Endothelial cell of umbilical vein (primary cell): ENCODE measurements around the gene DNAJB1.

Experiments used
- EZH2 ChIP-seq: IDR thresholded peaks from 2 replicates; pipeline ENCODE4 v1.6.1; 2012; ENCODE audit warnings: borderline replicate concordance, low read depth, mild to moderate bottlenecking, moderate library complexity, low read length, inconsistent platforms; ENCODE audit not compliant: severe bottlenecking
- GATA2 ChIP-seq: IDR thresholded peaks from 2 replicates; pipeline ENCODE4 v1.7.0; 2011; ENCODE audit warnings: low read depth, mild to moderate bottlenecking, moderate library complexity, mixed read lengths, low read length; ENCODE audit not compliant: insufficient read length, insufficient read depth
- JUN ChIP-seq: IDR thresholded peaks from 2 replicates; pipeline ENCODE4 v1.6.1; 2011; ENCODE audit warnings: borderline replicate concordance, low read depth; ENCODE audit not compliant: insufficient read length, insufficient read depth
- MYC ChIP-seq: IDR thresholded peaks from one replicate; pipeline ENCODE4 v1.6.1; 2011; ENCODE audit warnings: mild to moderate bottlenecking, low read depth, low read length
- POLR2A ChIP-seq: IDR thresholded peaks from 2 replicates; pipeline ENCODE4 v1.6.1; 2012; ENCODE audit warnings: low read depth, mild to moderate bottlenecking, control low read depth, low read length
- POLR2AphosphoS5 ChIP-seq: IDR thresholded peaks from 2 replicates; pipeline ENCODE4 v1.6.1; 2012; ENCODE audit warnings: low read depth, mild to moderate bottlenecking, control low read depth, low read length, moderate library complexity; ENCODE audit not compliant: insufficient read depth
- TF ChIP-seq, protein P1 (sequence below), 2 donors: IDR thresholded peaks; 1 replicate in 1 of 2; 2 replicates in 1 of 2; pipeline ENCODE4 v1.5.1; 2011; ENCODE audit warnings: low read length in 2 of 2, mild to moderate bottlenecking in 2 of 2, moderate library complexity in 2 of 2, control low read depth in 1 of 2, inconsistent platforms in 1 of 2, low read depth in 1 of 2; ENCODE audit not compliant: insufficient read depth in 1 of 2; ENCODE audit errors: extremely low read depth in 1 of 2

DNA sequence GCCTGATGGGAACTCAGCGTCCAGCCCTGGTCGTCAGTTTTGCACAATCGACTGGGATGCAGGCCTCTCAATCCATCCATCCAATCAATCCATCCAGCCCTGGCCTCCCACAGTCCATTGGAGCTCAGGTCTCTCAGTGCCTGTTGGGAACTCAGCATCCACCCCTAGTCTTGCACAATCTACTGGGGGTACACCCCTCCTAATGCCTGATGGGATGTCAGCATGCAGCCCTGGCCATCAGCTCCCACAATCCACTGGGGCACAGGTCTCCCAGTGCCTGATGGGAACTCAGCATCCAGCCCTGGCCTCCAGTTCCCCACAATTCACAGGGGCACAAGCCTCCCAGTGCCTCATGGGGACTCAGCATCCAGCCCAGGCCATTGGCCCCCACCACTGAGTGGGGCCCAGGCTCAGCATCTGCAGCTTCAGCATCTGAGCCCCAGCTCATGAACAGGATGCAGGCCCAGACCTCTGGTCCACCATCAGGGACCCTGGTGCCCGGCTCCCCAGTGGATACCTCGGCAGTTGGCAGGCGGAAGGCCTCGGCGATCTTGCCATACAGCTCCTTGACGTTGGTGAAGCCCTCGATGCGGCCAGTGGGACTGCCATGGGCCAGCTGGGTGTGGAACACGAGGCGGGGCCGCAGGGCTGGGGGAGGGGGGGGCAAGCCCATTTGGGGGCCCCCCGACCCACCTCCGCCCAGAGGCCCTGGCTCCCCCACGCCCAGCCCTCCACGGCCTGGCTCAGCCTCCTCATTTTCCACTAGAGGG lies 35.8 kb downstream of the DNAJB1 start:
- TF ChIP-seq POLR2A (no peak), EZH2 (no peak), MYC (no peak), POLR2AphosphoS5 (no peak), JUN (no peak), GATA2 (no peak)
- TF ChIP-seq, protein P1, sequence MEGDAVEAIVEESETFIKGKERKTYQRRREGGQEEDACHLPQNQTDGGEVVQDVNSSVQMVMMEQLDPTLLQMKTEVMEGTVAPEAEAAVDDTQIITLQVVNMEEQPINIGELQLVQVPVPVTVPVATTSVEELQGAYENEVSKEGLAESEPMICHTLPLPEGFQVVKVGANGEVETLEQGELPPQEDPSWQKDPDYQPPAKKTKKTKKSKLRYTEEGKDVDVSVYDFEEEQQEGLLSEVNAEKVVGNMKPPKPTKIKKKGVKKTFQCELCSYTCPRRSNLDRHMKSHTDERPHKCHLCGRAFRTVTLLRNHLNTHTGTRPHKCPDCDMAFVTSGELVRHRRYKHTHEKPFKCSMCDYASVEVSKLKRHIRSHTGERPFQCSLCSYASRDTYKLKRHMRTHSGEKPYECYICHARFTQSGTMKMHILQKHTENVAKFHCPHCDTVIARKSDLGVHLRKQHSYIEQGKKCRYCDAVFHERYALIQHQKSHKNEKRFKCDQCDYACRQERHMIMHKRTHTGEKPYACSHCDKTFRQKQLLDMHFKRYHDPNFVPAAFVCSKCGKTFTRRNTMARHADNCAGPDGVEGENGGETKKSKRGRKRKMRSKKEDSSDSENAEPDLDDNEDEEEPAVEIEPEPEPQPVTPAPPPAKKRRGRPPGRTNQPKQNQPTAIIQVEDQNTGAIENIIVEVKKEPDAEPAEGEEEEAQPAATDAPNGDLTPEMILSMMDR (IDR thresholded peaks at IDR 0.05; ENCODE audit: extremely low read depth in 1 of 2, insufficient read depth in 1 of 2, low read depth in 1 of 2, low read length in 2 of 2): no peak
